Thoracic aorta (tissue), 2 donors: ENCODE data around the gene TFAP2B. TPM values are rescaled to one million over a fixed set of nuclear protein-coding genes. Genes with fewer than 3 reads are reported as not detected.

Source experiments
- ATAC-seq: fragments of 150-250 bp; one replicate; pipeline ENCODE4 v1.8.0; 2017; ENCODE audit warnings: low read depth; ENCODE audit not compliant: insufficient number of reproducible peaks, low FRiP score
- DNase-seq: peaks from one replicate; pipeline ENCODE4 v3.0.0-alpha.2; 2020; ENCODE audit warnings: low spot score
- H3K27ac ChIP-seq, 2 donors: fragments of 200-600 bp; sonication (generic); 1 replicate in 1 of 2; 2 replicates in 1 of 2; pipeline ENCODE4 v1.5.1; 2016; ENCODE audit warnings: mild to moderate bottlenecking in 2 of 2, moderate library complexity in 2 of 2
- H3K27me3 ChIP-seq: fragments of 200-600 bp; sonication (generic); replicated peaks from 2 replicates; pipeline ENCODE4 v1.6.0; 2016; ENCODE audit warnings: mild to moderate bottlenecking; ENCODE audit not compliant: insufficient read depth
- H3K36me3 ChIP-seq: fragments of 200-600 bp; sonication (generic); one replicate; pipeline ENCODE4 v1.5.1; 2016
- H3K4me1 ChIP-seq, 2 donors: fragments of 200-600 bp; sonication (generic); 1 replicate in 1 of 2; 2 replicates in 1 of 2; pipeline versions ENCODE4 v1.5.1 to v1.6.0; 2016; ENCODE audit warnings: low read depth in 2 of 2, mild to moderate bottlenecking in 1 of 2; ENCODE audit not compliant: control insufficient read depth in 1 of 2
- H3K4me3 ChIP-seq: fragments of 200-600 bp; sonication (generic); 2 replicates; pipeline ENCODE4 v1.5.1; 2016; ENCODE audit warnings: mild to moderate bottlenecking
- H3K9me3 ChIP-seq: fragments of 200-600 bp; sonication (generic); 2 replicates; pipeline ENCODE4 v1.5.1; 2016
- total RNA-seq, 2 donors: library from RNA; depleted of rRNA; stranded (reverse); fragments of >200 nt; gene quantifications; one replicate each; pipeline versions ENCODE4 v1.1.0 to v1.2.3, GENCODE V29; 2016
- TF ChIP-seq, protein P1 (sequence below): fragments of 200-600 bp; sonication (generic); IDR thresholded peaks from one replicate; pipeline ENCODE4 v1.5.1; 2019; ENCODE audit warnings: antibody characterized with exemption

Gene TFAP2B
- total RNA-seq, 2 donors from 2014 or later: 2.5 TPM; not detected in 1

- Histone ChIP-seq H3K27me3 (peaks cover 9% of the 10 kb centered on the region), H3K4me3 (no peak overlapping the region), H3K27ac (no peak overlapping the region), H3K4me1 (no peaks in the 10 kb centered on the region), H3K9me3 (no peaks in the 10 kb centered on the region), H3K36me3 (no peaks in the 10 kb centered on the region)
- DNase-seq (no peak), ATAC-seq (no peak)
- TF ChIP-seq, protein P1, sequence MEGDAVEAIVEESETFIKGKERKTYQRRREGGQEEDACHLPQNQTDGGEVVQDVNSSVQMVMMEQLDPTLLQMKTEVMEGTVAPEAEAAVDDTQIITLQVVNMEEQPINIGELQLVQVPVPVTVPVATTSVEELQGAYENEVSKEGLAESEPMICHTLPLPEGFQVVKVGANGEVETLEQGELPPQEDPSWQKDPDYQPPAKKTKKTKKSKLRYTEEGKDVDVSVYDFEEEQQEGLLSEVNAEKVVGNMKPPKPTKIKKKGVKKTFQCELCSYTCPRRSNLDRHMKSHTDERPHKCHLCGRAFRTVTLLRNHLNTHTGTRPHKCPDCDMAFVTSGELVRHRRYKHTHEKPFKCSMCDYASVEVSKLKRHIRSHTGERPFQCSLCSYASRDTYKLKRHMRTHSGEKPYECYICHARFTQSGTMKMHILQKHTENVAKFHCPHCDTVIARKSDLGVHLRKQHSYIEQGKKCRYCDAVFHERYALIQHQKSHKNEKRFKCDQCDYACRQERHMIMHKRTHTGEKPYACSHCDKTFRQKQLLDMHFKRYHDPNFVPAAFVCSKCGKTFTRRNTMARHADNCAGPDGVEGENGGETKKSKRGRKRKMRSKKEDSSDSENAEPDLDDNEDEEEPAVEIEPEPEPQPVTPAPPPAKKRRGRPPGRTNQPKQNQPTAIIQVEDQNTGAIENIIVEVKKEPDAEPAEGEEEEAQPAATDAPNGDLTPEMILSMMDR: no peak
These were observed 24.3 kb downstream of the TFAP2B start for GRCh38 chr6:50842861-50843384.

GRCh38 chr6:50843842-50844241, 25.2 kb downstream of the TFAP2B start:
- Histone ChIP-seq H3K27me3 (peaks cover 9% of the 10 kb centered on the region), H3K27ac (no peak overlapping the region), H3K36me3 (no peaks in the 10 kb centered on the region), H3K4me3 (no peak overlapping the region), H3K9me3 (no peaks in the 10 kb centered on the region), H3K4me1 (no peaks in the 10 kb centered on the region)
- TF ChIP-seq, protein P1: no peak
- ATAC-seq (no peak), DNase-seq (no peak)

GRCh38 chr6:50845499-50846143, 26.9 kb downstream of the TFAP2B start:
- TF ChIP-seq, protein P1: no peak
- ATAC-seq (no peak), DNase-seq (no peak)
- H3K4me3 ChIP-seq: no peak overlapping the region
- peaks cover 0 to 6% of the 10 kb centered on the region in 2 donors for H3K4me1 ChIP-seq
- no peaks in the 10 kb centered on the region for H3K36me3 ChIP-seq
- H3K9me3 ChIP-seq: no peaks in the 10 kb centered on the region
- H3K27me3 ChIP-seq: peaks cover 9% of the 10 kb centered on the region
- no peak overlapping the region for H3K27ac ChIP-seq

DNA sequence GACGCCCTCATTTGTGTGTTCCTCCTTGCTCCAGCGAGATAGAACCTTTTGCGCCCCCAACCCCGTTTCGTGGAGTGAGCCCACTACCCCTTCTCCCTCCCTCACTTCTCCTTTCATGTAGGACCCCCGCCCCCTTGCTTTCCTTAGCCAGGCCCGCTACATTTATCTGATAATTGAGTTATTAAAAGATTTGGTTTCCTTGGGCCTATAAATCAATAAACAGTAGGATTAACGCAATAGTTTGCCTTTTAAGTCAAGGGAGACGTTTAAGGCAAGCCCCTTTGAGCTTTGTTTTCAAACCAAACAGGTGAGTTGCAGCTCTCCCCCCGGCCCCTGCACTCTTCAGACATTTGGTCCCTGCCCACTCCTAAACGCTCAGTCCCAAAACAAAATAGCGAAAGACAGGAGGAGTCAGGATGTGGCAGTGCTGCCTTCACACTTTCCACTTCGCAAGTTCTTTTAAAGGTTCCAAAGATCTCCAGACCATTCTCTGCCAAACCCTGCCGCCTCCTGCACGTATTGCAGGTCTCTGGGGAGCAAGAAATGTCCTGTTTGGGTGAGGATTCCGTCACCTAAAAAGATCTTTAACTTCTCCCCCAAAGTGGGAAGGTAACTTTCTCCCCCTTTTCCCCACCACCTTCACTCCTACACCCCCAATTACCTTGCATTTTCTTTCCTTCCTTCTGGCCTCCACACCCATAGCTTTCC, 27.6 kb downstream of the TFAP2B start:
- H3K4me3 ChIP-seq: no peak overlapping the region
- ATAC-seq (no peak), DNase-seq (no peak)
- H3K9me3 ChIP-seq: no peaks in the 10 kb centered on the region
- H3K27ac ChIP-seq: no peak overlapping the region
- peaks cover 14% of the 10 kb centered on the region for H3K27me3 ChIP-seq
- TF ChIP-seq, protein P1: no peak
- no peaks in the 10 kb centered on the region for H3K36me3 ChIP-seq
- peaks cover 0 to 9% of the 10 kb centered on the region in 2 donors for H3K4me1 ChIP-seq

GRCh38 chr6:50846852-50847155, 28.1 kb downstream of the TFAP2B start:
- ATAC-seq (no peak), DNase-seq (no peak)
- H3K4me1 ChIP-seq: peaks cover 0 to 9% of the 10 kb centered on the region in 2 donors
- H3K27ac ChIP-seq: no peak overlapping the region
- no peaks in the 10 kb centered on the region for H3K36me3 ChIP-seq
- no peak overlapping the region for H3K4me3 ChIP-seq
- TF ChIP-seq, protein P1: no peak
- H3K9me3 ChIP-seq: no peaks in the 10 kb centered on the region
- peaks cover 13% of the 10 kb centered on the region for H3K27me3 ChIP-seq
